DND-41 (cell line): ENCODE results near the gene SPART.
A peak's percentile ranks its signal among the peaks of the same experiment; 100 is the strongest.

Experiments used
- ATAC-seq: fragments of 200-7000 bp; cut with Tn5 transposase; 3 replicates; pipeline ENCODE4 v1.9.1; 2021; ENCODE audit warnings: low read depth; ENCODE audit not compliant: insufficient read depth
- DNase-seq: peaks from one replicate; pipeline ENCODE4 v3.0.0-alpha.2; 2020
- H2AFZ ChIP-seq: 2 replicates; pipeline ENCODE4 v1.6.0; 2012; ENCODE audit warnings: low read depth, low read length
- H3K27ac ChIP-seq: 2 replicates; pipeline ENCODE4 v1.5.1; 2012; ENCODE audit warnings: low read length, inconsistent platforms
- H3K27me3 ChIP-seq: fragments of 200-600 bp; sonication (generic); 2 replicates; pipeline ENCODE4 v1.6.0; 2012; ENCODE audit warnings: low read length, mild to moderate bottlenecking, inconsistent platforms; ENCODE audit not compliant: insufficient read depth, poor library complexity
- H3K36me3 ChIP-seq: 2 replicates; pipeline ENCODE4 v1.5.1; 2012; ENCODE audit warnings: low read length, inconsistent platforms; ENCODE audit not compliant: insufficient read depth
- H3K4me1 ChIP-seq: 2 replicates; pipeline ENCODE4 v1.5.1; 2012; ENCODE audit warnings: mild to moderate bottlenecking, low read length; ENCODE audit not compliant: insufficient read depth
- H3K4me2 ChIP-seq: 2 replicates; pipeline ENCODE4 v1.6.0; 2012; ENCODE audit warnings: mild to moderate bottlenecking, moderate library complexity, low read length, inconsistent platforms; ENCODE audit not compliant: insufficient read depth
- H3K4me3 ChIP-seq, 2 experiments: fragments of 200-600 bp in 1 of 2; shearing (Covaris generic) in 1 of 2; 2 replicates each; pipeline ENCODE4 v1.5.1; 2012 to 2016; ENCODE audit warnings: inconsistent platforms in 2 of 2, low read length in 2 of 2, mild to moderate bottlenecking in 2 of 2, low read depth in 1 of 2, moderate library complexity in 1 of 2
- H3K79me2 ChIP-seq: 2 replicates; pipeline ENCODE4 v1.6.0; 2012; ENCODE audit warnings: low read length, inconsistent platforms; ENCODE audit not compliant: insufficient read depth
- H3K9ac ChIP-seq: 2 replicates; pipeline ENCODE4 v1.6.0; 2012; ENCODE audit warnings: low read depth, mild to moderate bottlenecking, inconsistent platforms, low read length, moderate library complexity
- H3K9me3 ChIP-seq: 2 replicates; pipeline ENCODE4 v1.5.1; 2012; ENCODE audit warnings: low read length, moderate library complexity, mild to moderate bottlenecking, inconsistent platforms; ENCODE audit not compliant: insufficient read depth, severe bottlenecking
- H4K20me1 ChIP-seq: 2 replicates; pipeline ENCODE4 v1.6.0; 2012; ENCODE audit warnings: low read length; ENCODE audit not compliant: insufficient read depth
- CTCF ChIP-seq: IDR thresholded peaks from 2 replicates; pipeline ENCODE4 v1.5.1; 2012; ENCODE audit warnings: borderline replicate concordance, low read length, moderate library complexity, mild to moderate bottlenecking; ENCODE audit not compliant: poor library complexity, severe bottlenecking; ENCODE audit errors: extremely low read depth
- EZH2 ChIP-seq: IDR thresholded peaks from 3 replicates; pipeline ENCODE4 v1.6.1; 2012; ENCODE audit warnings: borderline replicate concordance, low read depth, mild to moderate bottlenecking, moderate library complexity, low read length, inconsistent platforms; ENCODE audit not compliant: severe bottlenecking

SPART gene

GRCh38 chr13:36288794-36289391 is 57.3 kb downstream of the SPART start:
- no peak overlapping the region for H3K4me3 ChIP-seq
- H3K4me2 ChIP-seq, result no peak overlapping the region
- H3K27me3 ChIP-seq, result no peaks in the 10 kb centered on the region
- ATAC-seq, result no peak
- H3K27ac ChIP-seq, result no peak overlapping the region
- no peak overlapping the region for H2AFZ ChIP-seq
- no peak overlapping the region for H3K9ac ChIP-seq
- H3K4me1 ChIP-seq, result no peaks in the 10 kb centered on the region
- H3K9me3 ChIP-seq, result peaks cover 9% of the 10 kb centered on the region
- DNase-seq, result no peak
- no peaks in the 10 kb centered on the region for H3K36me3 ChIP-seq
- no peaks in the 10 kb centered on the region for H3K79me2 ChIP-seq
- TF ChIP-seq CTCF (no peak), EZH2 (no peak)
- no peaks in the 10 kb centered on the region for H4K20me1 ChIP-seq

- H3K9ac ChIP-seq, result no peak overlapping the region
- no peak for DNase-seq
- H3K4me3 ChIP-seq, result no peak overlapping the region
- TF ChIP-seq CTCF (no peak), EZH2 (no peak)
- H3K79me2 ChIP-seq, result no peaks in the 10 kb centered on the region
- H3K9me3 ChIP-seq, result peaks cover 9% of the 10 kb centered on the region
- no peaks in the 10 kb centered on the region for H3K4me1 ChIP-seq
- no peak overlapping the region for H2AFZ ChIP-seq
- H3K27ac ChIP-seq, result no peak overlapping the region
- no peaks in the 10 kb centered on the region for H3K27me3 ChIP-seq
- ATAC-seq, result no peak
- no peaks in the 10 kb centered on the region for H3K36me3 ChIP-seq
- H4K20me1 ChIP-seq, result no peaks in the 10 kb centered on the region
- H3K4me2 ChIP-seq, result no peak overlapping the region
Observed at GRCh38 chr13:36286006-36286405, 60.2 kb downstream of the SPART start.

- Histone ChIP-seq H3K36me3 (no peaks in the 10 kb centered on the region), H4K20me1 (no peaks in the 10 kb centered on the region), H3K27ac (no peak overlapping the region), H3K4me1 (no peaks in the 10 kb centered on the region), H2AFZ (no peak overlapping the region), H3K27me3 (no peaks in the 10 kb centered on the region), H3K79me2 (no peaks in the 10 kb centered on the region), H3K9me3 (no peaks in the 10 kb centered on the region), H3K4me2 (no peak overlapping the region), H3K4me3 (no peak overlapping the region), H3K9ac (no peak overlapping the region)
- ATAC-seq (no peak), DNase-seq (no peak)
- TF ChIP-seq EZH2 (no peak), CTCF (peak; percentile 76)
Observed at GRCh38 chr13:36282821-36283432, 63.3 kb downstream of the SPART start.
